Measurements from ENCODE around the gene PAQR5.

PAQR5 gene

GRCh38 chr15:69450968-69451695, 152.4 kb downstream of the PAQR5 start:
- H3K36me3 ChIP-seq (ENCODE audit: insufficient read depth, low read length) = peaks cover 55% of the 10 kb centered on the region
- no peak overlapping the region for H2AFZ ChIP-seq (ENCODE audit: low read length)
- peak overlapping the region; percentile 100 for H3K4me3 ChIP-seq (ENCODE audit: low read depth, low read length, poor library complexity, severe bottlenecking)
- no peaks in the 10 kb centered on the region for H3K9me3 ChIP-seq (ENCODE audit: low read length)
- H3K79me2 ChIP-seq (ENCODE audit: insufficient read depth, low read length) = peaks cover 25% of the 10 kb centered on the region
- H3K9ac ChIP-seq (ENCODE audit: low read length) = peak overlapping the region; percentile 71; the same call in 1 of the 2 replicates
- no peaks in the 10 kb centered on the region for H4K20me1 ChIP-seq (ENCODE audit: insufficient read depth, low read length)
- H3K27ac ChIP-seq (ENCODE audit: low read depth, low read length, poor library complexity, severe bottlenecking) = no peak overlapping the region
- H3F3A ChIP-seq (ENCODE audit: insufficient read depth, low read length) = peaks cover 14% of the 10 kb centered on the region
- H3K4me1 ChIP-seq (ENCODE audit: insufficient read depth, low read length, severe bottlenecking) = peaks cover 28% of the 10 kb centered on the region
- H3K4me2 ChIP-seq (ENCODE audit: low read length) = peak overlapping the region; percentile 65
- no peak for TF ChIP-seq CTCF (IDR thresholded peaks at IDR 0.05; ENCODE audit: low read length)
- no peak for TF ChIP-seq EZH2 (IDR thresholded peaks at IDR 0.05; ENCODE audit: borderline replicate concordance, low read length)
- H3K9me2 ChIP-seq (ENCODE audit: low read depth, low read length) = no peaks in the 10 kb centered on the region
- H3K27me3 ChIP-seq (ENCODE audit: insufficient read depth, low read length) = no peaks in the 10 kb centered on the region

DNA sequence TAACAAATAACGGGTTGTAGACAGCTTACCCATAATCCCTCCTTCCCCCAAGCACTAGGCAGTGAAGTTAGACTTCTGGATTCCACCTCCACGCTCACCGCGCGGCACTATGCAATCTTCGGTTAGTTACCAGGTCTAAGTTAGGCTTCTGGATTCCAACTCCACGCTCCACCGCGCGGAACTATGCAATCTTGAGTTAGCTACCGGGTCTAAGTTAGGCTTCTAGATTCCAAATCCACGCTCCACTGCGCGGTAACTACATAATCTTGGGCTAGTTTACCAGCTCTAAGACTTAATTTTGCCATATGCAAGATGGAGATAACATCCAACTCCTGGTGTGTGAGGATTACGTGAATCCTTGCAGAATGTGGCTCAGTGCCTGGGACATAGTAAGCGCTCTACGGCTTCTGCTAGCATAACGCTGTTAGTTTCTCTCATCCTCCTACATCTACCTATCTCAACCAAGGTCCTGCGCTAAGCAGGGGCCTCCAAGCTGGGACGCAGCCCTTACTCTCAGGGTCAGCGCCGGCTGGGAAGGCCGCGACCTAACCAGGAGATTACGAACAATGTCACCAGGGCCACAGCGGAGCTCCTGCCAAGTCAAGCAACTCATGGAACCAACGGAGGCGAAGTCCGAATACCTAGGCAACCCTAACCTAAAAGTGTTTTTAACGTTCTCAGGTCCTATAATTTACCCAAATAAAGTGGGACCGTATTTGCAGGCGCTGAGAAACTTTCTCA, 153.4 kb downstream of the PAQR5 start:
- Histone ChIP-seq H3F3A (ENCODE audit: insufficient read depth, low read length) (peaks cover 16% of the 10 kb centered on the region), H2AFZ (ENCODE audit: low read length) (peak overlapping the region; percentile 17; the same call in 1 of the 2 replicates), H3K79me2 (ENCODE audit: insufficient read depth, low read length) (peaks cover 25% of the 10 kb centered on the region), H3K27ac (ENCODE audit: low read depth, low read length, poor library complexity, severe bottlenecking) (peak overlapping the region; percentile 77), H3K36me3 (ENCODE audit: insufficient read depth, low read length) (peaks cover 55% of the 10 kb centered on the region), H3K27me3 (ENCODE audit: insufficient read depth, low read length) (no peaks in the 10 kb centered on the region), H3K9ac (ENCODE audit: low read length) (peak overlapping the region; percentile 71), H3K4me3 (ENCODE audit: low read depth, low read length, poor library complexity, severe bottlenecking) (peak overlapping the region; percentile 100), H3K4me1 (ENCODE audit: insufficient read depth, low read length, severe bottlenecking) (peaks cover 28% of the 10 kb centered on the region), H3K4me2 (ENCODE audit: low read length) (peak overlapping the region; percentile 65), H3K9me3 (ENCODE audit: low read length) (no peaks in the 10 kb centered on the region), H4K20me1 (ENCODE audit: insufficient read depth, low read length) (no peaks in the 10 kb centered on the region), H3K9me2 (ENCODE audit: low read depth, low read length) (no peaks in the 10 kb centered on the region)
- no peak for TF ChIP-seq CTCF (IDR thresholded peaks at IDR 0.05; ENCODE audit: low read length)
- no peak for TF ChIP-seq EZH2 (IDR thresholded peaks at IDR 0.05; ENCODE audit: borderline replicate concordance, low read length)

GRCh38 chr15:69452692-69453521, 154.2 kb downstream of the PAQR5 start, which contains the start of gene RPLP1:
RPLP1 (plus strand) TSS chr15:69452818; CDS start chr15:69452949, 131 bp downstream.
- TF ChIP-seq CTCF (IDR thresholded peaks at IDR 0.05; ENCODE audit: low read length) = no peak
- no peak for TF ChIP-seq EZH2 (IDR thresholded peaks at IDR 0.05; ENCODE audit: borderline replicate concordance, low read length)
- H3K36me3 ChIP-seq (ENCODE audit: insufficient read depth, low read length) = peaks cover 56% of the 10 kb centered on the region

More at GRCh38 chr15:69452692-69453521, 154.2 kb downstream of the PAQR5 start, which contains the start of gene RPLP1:
- Histone ChIP-seq H3K9ac (ENCODE audit: low read length) (peak within 1 kb of the TSS; percentile 95), H3K9me3 (ENCODE audit: low read length) (no peaks in the 10 kb centered on the region), H3K27ac (ENCODE audit: low read depth, low read length, poor library complexity, severe bottlenecking) (peak within 1 kb of the TSS; percentile 77), H3K4me2 (ENCODE audit: low read length) (peak within 1 kb of the TSS; percentile 93), H3K4me1 (ENCODE audit: insufficient read depth, low read length, severe bottlenecking) (peaks cover 28% of the 10 kb centered on the region), H3K4me3 (ENCODE audit: low read depth, low read length, poor library complexity, severe bottlenecking) (peak within 1 kb of the TSS; percentile 100), H3K27me3 (ENCODE audit: insufficient read depth, low read length) (no peaks in the 10 kb centered on the region), H3F3A (ENCODE audit: insufficient read depth, low read length) (peaks cover 16% of the 10 kb centered on the region), H2AFZ (ENCODE audit: low read length) (peak within 1 kb of the TSS; percentile 17; the same call in 1 of the 2 replicates), H3K79me2 (ENCODE audit: insufficient read depth, low read length) (peaks cover 25% of the 10 kb centered on the region), H4K20me1 (ENCODE audit: insufficient read depth, low read length) (no peaks in the 10 kb centered on the region), H3K9me2 (ENCODE audit: low read depth, low read length) (no peaks in the 10 kb centered on the region)

All from OCI-LY1 (cell line).